ENCODE measurements around the gene AQP3.
"Not testable (repeated sequence)": the region's sequence is repeated elsewhere in the genome, so short reads cannot be mapped to it uniquely, and the experiment has no call there.

Gene AQP3

GRCh38 chr9:33446946-33447798 is at the start of gene AQP3:
AQP3 (minus strand) TSS chr9:33447593; CDS start chr9:33447530, 63 bp downstream.
- DNase-seq (ENCODE audit: low spot score), result peak; percentile 67
- peak; percentile 78 for FAIRE-seq

- DNase-seq (ENCODE audit: low spot score); FAIRE-seq: not testable (repeated sequence)
Observed at GRCh38 chr9:33493819-33494218, 46.4 kb upstream of the AQP3 start.

DNA sequence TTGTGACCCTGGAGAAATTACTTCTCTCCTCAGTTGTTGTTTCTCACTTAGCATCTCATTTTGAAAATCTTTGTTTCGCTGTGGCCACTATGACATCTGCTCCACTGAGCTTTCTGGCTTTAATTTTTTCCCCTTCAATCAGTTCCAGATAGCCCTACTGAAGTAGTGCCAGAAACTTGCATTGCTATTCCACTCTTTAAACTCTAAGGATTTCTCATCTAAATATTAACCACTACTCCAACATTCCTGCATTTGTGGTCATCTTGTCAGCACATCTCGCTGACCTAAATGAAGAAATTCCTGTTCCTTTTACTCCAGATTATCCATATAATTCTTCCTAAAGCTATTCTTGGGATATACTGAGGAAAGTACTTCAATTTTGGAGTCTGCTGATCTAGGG is 41.7 kb upstream of the AQP3 start:
- DNase-seq (ENCODE audit: low spot score) (peak; percentile 44), FAIRE-seq (peak; percentile 87)

- DNase-seq (ENCODE audit: low spot score); FAIRE-seq: not testable (repeated sequence)
Observed at GRCh38 chr9:33485312-33485711, 37.9 kb upstream of the AQP3 start.

GRCh38 chr9:33480976-33481375 is 33.6 kb upstream of the AQP3 start:
- FAIRE-seq, result no peak
- DNase-seq (ENCODE audit: low spot score), result no peak

GRCh38 chr9:33480106-33480505 is 32.7 kb upstream of the AQP3 start:
- no peak for FAIRE-seq
- DNase-seq (ENCODE audit: low spot score), result no peak

GRCh38 chr9:33476503-33476902 is 29.1 kb upstream of the AQP3 start:
- no peak for FAIRE-seq
- DNase-seq (ENCODE audit: low spot score), result no peak

GRCh38 chr9:33475357-33475756 is 28.0 kb upstream of the AQP3 start:
- DNase-seq (ENCODE audit: low spot score) (no peak), FAIRE-seq (no peak)

GRCh38 chr9:33473643-33474352 is 26.4 kb upstream of the AQP3 start, which contains the start of gene NOL6:
NOL6 (minus strand) TSS chr9:33473924; CDS start chr9:33473842, 82 bp downstream.
- peak; percentile 92 for FAIRE-seq
- peak; percentile 96 for DNase-seq (ENCODE audit: low spot score)

GRCh38 chr9:33472881-33473615 is 25.7 kb upstream of the AQP3 start:
- DNase-seq (ENCODE audit: low spot score), result no peak
- FAIRE-seq, result no peak

DNA sequence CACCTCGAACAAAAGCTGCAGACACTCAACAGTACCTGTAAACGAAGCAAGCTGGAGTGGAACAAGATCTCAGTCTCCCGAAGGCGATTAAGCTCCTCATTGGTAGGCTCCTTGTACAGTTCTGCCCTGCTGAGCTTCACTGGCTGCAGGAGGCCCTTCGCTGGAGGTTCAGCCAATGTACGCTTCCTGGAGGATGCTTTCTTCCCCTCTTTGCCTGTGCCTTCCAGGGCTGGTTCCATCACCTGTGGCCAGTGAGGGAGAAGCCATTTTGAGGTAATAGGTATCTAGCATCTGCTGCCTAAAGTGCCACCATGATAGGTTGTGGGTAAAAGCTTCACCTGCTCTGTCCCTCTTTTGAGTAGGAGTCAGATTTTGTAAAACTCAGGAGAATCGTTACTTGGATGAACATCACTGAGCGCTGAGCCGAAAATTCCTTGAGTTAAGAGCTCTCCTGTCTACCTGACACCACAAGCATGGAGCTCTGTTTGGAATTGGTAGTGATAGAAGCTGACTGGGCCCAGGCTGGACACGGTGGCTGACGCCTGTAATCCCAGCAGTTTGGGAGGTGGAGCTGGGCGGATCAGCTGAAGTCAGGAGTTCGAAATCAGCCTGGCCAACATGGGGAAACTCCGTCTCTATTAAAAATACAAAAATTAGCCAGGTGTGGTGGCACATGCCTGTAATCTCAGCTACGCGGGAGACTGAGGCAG is 24.9 kb upstream of the AQP3 start:
- no peak for FAIRE-seq
- no peak for DNase-seq (ENCODE audit: low spot score)

DNA sequence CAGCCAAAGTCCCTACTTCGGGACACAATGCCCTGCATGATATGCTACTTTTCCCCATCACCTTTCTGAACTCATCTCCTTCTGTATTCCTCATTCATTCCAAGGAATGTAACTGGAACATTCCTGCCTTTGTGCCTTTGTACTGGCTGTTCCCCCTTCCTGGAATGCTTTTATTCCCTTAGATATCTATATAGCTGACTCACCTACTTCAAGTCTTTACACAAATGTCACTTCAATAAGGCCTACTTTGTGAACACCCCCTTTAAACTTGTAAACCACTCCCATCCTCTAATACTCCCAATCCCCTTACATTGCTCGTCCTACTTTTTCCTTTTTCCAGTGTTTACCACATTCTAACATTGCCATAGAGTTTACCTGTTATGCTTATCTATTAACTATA is 24.0 kb upstream of the AQP3 start:
- FAIRE-seq (no peak), DNase-seq (ENCODE audit: low spot score) (no peak)

GRCh38 chr9:33469891-33470290 is 22.5 kb upstream of the AQP3 start:
- FAIRE-seq (no peak), DNase-seq (ENCODE audit: low spot score) (no peak)

GRCh38 chr9:33468797-33469621 is 21.6 kb upstream of the AQP3 start:
- DNase-seq (ENCODE audit: low spot score) (no peak), FAIRE-seq (no peak)

- FAIRE-seq (no peak), DNase-seq (ENCODE audit: low spot score) (no peak)
Observed at GRCh38 chr9:33468215-33468730, 20.9 kb upstream of the AQP3 start.

- no peak for FAIRE-seq
- no peak for DNase-seq (ENCODE audit: low spot score)
Observed at GRCh38 chr9:33467526-33467925, 20.1 kb upstream of the AQP3 start.

DNA sequence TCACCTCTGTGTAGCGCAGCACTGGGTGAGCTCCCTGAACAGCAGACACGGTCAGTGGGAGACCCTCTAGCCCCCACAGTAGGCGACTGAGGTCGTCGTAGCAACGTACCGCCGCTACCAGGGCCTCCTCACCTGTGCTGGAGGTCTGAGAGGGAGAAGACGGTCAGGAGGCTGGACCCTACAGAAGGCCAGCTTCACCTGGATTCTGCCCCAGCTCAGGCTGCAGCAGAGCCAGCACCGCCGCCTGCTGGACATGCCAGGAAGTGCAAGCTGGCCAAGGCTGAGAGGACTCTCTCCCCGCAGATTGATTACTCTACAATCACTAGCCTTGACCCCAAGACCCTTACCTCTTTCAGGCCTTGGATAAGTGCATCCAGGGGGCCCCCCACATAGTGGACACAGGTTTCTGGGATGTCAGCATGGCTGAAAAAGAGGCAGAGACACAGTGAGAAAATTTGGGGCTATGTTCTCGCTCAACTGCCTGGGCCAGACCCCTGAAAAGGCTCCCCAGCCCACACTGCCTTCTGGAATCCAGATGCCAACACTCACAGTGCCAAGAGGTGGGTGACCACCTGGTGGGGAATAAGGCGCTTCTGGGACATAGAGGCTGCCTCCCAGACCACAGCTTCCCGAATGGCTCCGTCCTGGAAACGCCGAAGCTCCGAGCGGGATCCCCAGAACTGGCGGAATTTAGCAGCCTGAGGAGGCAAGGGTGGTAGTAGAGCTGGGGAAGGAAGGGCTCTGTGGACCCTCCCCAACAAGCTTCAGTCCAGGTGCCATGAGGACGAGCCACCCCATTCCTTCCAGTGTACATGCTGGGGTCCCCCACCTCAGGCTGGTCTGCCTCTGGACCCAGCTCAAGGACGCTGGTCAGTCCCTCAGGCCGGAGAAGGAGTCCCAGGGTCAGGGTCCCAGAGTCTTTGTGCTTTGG is 19.4 kb upstream of the AQP3 start:
- FAIRE-seq (no peak), DNase-seq (ENCODE audit: low spot score) (no peak)

DNA sequence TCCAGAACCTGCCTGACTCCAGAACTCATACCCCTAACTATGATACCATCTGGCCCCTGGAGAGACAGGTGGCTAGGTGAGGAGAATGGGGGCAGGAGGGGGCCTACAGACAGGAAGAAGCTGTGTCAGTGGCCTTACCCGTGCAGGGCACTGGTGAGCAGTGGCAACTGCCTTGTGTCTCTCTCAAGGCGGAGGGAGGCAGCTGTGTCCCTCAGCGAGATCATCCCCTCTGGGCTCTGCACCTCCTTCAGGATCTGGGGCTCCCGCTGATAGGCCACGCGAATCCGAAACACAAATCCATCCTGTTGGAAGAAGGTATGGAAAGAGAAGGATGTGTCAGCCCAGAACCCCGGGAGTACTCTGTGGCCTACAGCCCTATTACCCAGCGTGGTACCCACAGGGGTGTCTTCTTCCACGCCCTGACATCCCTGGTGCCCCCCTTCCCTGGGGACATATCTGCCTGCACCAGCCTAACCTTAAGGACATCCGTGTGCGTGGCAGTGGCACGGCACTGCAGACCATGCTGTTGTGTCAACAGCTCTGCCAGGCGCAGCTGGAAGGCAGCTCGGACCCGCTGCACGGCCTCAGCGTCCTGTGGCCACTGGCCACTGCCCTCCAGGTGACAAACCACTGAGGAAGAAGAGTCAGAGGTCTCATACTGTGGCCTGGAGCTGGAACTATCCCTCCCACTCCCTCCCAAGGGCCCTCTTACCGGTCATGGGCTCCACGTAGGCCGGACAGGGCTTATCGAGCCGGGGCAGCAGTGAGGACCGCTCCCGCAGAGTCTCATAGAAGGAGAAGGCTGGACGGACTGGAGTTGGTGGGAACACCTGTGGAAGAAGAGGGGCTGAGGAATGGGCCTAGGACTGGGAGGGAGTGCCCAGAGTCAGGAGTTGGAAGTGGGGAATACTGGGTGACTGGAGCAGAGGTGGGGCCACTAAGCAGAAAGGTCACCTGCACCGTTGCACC is 18.5 kb upstream of the AQP3 start:
- no peak for FAIRE-seq
- DNase-seq (ENCODE audit: low spot score), result no peak

Measured in RCC 7860 (cell line).